Neuron (in vitro differentiated cells): Measurements from ENCODE around the gene CD9.
"Not testable (repeated sequence)": the region's sequence is repeated elsewhere in the genome, so short reads cannot be mapped to it uniquely, and the experiment has no call there.

Experiments used
- H2AFZ ChIP-seq: one replicate; pipeline ENCODE4 v1.6.1; 2013; ENCODE audit warnings: low read depth, mild to moderate bottlenecking, inconsistent platforms, low read length, moderate library complexity
- H3K27me3 ChIP-seq: one replicate; pipeline ENCODE4 v1.6.1; 2013; ENCODE audit warnings: low read length; ENCODE audit not compliant: insufficient read depth
- H3K36me3 ChIP-seq: one replicate; pipeline ENCODE4 v1.6.1; 2013; ENCODE audit warnings: low read length; ENCODE audit not compliant: insufficient read depth
- H3K4me1 ChIP-seq: one replicate; pipeline ENCODE4 v1.6.1; 2013; ENCODE audit warnings: low read length; ENCODE audit not compliant: insufficient read depth
- H3K4me3 ChIP-seq: 2 replicates; pipeline ENCODE4 v1.5.1; 2013; ENCODE audit warnings: mild to moderate bottlenecking, low read length, moderate library complexity
- H3K9me3 ChIP-seq: one replicate; pipeline ENCODE4 v1.6.1; 2013; ENCODE audit warnings: low read length

Gene CD9

DNA sequence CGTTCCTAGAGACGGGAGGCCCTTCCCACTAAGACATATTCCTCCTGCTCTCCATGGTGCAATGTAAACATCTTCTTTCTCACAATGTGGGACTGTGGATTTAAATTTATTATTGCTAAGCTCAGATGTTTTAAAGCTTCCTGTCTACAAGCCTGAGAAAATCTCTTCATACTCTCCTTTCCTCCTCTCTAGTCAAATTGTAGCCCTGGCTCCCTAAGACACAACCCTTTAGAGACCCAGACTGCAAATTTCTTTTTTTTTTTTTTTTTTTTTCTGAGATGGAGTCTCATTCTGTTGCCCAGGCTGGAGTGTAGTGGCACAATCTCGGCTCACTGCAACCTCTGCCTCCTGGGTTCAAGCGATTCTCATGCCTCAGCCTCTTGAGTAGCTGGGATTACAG lies 9.2 kb downstream of the CD9 start:
- peaks cover 10% of the 10 kb centered on the region for H3K4me1 ChIP-seq
- not testable (repeated sequence) for H3K9me3 ChIP-seq, H3K27me3 ChIP-seq, H2AFZ ChIP-seq, H3K4me3 ChIP-seq, H3K36me3 ChIP-seq

DNA sequence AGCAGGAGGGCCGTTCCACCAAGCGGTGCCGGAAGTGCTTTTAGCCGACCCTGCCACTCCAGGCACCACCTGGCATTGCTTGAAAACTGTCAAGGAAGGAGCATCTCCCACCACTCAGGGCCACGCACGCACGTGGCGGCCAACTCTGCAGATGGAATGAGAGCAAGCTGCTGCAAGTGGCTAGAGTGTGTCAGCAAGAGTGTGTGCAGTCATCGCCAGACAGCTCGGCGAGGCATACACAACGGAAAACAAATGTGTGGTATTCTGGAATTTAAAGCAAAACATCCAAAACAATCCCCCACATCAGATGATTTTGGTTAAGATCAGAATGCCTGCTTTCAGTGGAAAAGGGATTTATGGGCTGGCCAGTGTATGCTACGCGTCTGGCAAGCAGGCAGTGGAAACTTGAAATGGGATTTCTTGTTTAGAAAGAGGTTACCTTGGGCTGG lies 11.2 kb downstream of the CD9 start:
- H3K27me3 ChIP-seq: no peaks in the 10 kb centered on the region
- no peak overlapping the region for H3K4me3 ChIP-seq
- no peaks in the 10 kb centered on the region for H3K36me3 ChIP-seq
- H3K4me1 ChIP-seq: peaks cover 9% of the 10 kb centered on the region
- no peaks in the 10 kb centered on the region for H3K9me3 ChIP-seq
- H2AFZ ChIP-seq: no peak overlapping the region

DNA sequence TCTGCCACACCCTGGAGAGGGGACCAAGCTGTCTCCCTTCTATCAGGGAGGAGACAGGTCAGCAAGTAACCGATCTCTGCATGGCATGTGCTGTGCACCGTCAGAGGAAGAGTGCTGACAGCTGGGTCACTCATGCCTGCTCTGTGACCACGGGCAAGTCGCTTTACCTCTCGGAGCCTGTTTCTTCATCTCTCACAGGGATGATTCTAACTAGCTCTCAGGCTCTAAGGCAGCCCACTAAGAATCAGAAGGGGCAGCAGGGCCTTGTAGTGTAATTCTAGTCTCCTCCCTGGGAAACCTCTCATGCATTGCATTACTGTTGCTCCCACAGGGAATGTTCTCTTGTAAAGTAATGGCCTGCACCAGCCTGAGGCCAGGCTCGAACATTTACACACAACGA lies 11.9 kb downstream of the CD9 start:
- Histone ChIP-seq H3K4me1 (peaks cover 9% of the 10 kb centered on the region), H3K4me3 (no peak overlapping the region), H3K9me3 (no peaks in the 10 kb centered on the region), H3K27me3 (no peaks in the 10 kb centered on the region), H3K36me3 (no peaks in the 10 kb centered on the region), H2AFZ (no peak overlapping the region)

DNA sequence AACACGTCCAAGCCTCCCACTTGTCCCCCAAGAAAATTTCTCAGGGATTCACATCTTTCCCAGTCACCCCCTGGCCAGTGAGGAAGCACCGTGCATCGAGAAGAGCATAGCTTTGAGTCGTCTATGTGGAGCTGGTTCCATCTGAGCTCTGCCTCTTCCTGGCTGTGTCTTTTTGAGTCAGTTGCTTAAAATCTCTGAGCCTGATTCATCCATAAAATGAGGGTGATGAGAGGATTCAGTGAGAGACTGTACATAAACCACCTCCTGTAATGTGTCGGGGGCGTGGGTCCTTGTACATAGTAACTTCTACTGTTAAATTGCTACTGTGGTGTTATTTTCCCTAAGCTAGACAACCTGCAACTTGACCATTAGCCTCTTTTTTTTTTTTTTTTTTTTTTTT lies 13.8 kb downstream of the CD9 start:
- peaks cover 9% of the 10 kb centered on the region for H3K4me1 ChIP-seq
- H3K27me3 ChIP-seq: no peaks in the 10 kb centered on the region
- H3K36me3 ChIP-seq: no peaks in the 10 kb centered on the region
- H3K9me3 ChIP-seq: no peaks in the 10 kb centered on the region
- H3K4me3 ChIP-seq: no peak overlapping the region
- H2AFZ ChIP-seq: no peak overlapping the region

DNA sequence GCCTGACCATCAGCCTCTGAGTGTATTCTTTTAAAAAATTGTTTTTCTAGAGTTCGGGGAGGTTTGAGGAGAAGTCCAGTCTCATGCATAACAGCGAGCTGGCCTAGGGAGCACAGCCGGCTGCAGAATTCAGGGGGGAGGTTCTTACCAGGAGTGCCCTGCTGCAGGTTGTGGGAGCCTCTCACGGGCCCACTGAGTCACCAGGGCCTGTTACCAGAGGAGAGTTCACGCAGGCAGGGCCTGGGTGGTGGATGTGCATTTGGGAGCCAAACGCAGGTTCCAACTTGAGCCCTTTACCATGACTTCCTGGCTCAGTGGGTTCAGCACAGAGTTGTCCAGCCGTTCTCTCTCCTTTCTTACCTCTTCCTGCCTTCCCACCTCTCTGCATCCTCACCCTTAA lies 14.4 kb downstream of the CD9 start:
- Histone ChIP-seq H3K9me3 (no peaks in the 10 kb centered on the region), H3K27me3 (no peaks in the 10 kb centered on the region), H2AFZ (no peak overlapping the region), H3K4me3 (no peak overlapping the region), H3K4me1 (peaks cover 9% of the 10 kb centered on the region), H3K36me3 (no peaks in the 10 kb centered on the region)

DNA sequence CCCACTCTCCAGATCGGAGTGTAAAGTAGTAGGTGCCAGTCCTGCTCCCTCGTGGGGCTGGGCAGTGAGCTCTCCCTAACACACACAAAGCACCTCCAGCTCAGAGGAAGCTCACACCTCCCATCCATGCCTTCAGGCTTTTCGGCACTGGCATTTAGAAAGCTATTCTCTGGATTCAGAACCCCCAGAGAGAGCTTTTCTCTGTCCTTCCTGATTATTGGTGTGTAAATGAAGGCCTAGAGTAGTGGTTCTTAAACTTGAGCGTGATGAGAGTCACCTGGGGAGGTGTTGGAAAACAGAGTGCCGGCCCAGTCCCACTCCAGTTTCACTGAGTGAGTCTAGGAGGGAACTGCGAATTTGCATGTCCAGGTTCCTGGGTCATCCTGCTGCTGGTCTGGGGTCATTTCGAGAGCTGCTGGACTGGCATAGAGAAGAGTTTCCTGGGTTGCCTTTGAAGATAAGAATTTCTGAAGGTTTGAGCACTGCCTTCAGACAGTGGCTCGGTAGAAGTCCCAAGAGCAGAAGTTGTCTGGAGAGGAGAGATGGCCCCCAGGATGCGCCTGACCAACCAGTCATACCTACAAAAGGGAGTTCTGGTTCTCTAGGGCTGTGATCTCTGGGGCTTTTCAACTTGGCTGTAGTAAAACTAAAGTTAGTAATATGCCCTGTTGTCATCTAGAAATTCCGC lies 15.1 kb downstream of the CD9 start:
- peaks cover 2% of the 10 kb centered on the region for H3K9me3 ChIP-seq
- no peaks in the 10 kb centered on the region for H3K27me3 ChIP-seq
- peaks cover 9% of the 10 kb centered on the region for H3K4me1 ChIP-seq
- no peak overlapping the region for H3K4me3 ChIP-seq
- no peaks in the 10 kb centered on the region for H3K36me3 ChIP-seq
- H2AFZ ChIP-seq: no peak overlapping the region

DNA sequence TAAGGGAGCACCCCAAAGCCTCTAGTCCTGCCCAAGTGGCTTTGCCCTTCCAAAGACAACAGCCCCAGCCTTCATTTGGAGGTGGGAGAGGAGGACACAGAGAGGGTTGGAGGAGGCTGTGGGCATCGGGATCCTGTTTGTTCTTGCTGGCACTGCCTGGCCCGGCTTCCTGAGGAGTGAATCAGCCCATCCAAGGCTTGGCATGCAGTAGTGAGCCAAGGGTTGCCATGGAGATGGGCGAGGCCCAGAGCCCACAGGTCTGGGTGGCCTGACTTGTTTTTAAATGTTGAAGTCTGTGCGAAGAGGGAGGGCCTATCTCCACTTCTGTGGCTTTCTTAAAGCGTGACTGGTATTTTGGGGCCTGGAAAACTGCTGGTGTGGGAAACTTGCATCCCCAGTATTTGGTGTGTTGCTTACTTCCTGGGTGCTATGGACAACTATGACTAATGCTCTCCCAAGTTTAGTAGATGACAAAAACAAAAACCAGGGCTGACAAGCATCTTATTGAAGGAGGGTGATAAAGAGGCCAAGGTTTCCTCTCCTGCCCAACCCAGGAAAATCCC lies 15.8 kb downstream of the CD9 start:
- no peaks in the 10 kb centered on the region for H3K27me3 ChIP-seq
- H3K9me3 ChIP-seq: peaks cover 2% of the 10 kb centered on the region
- peaks cover 12% of the 10 kb centered on the region for H3K4me1 ChIP-seq
- no peak overlapping the region for H3K4me3 ChIP-seq
- no peaks in the 10 kb centered on the region for H3K36me3 ChIP-seq
- no peak overlapping the region for H2AFZ ChIP-seq

DNA sequence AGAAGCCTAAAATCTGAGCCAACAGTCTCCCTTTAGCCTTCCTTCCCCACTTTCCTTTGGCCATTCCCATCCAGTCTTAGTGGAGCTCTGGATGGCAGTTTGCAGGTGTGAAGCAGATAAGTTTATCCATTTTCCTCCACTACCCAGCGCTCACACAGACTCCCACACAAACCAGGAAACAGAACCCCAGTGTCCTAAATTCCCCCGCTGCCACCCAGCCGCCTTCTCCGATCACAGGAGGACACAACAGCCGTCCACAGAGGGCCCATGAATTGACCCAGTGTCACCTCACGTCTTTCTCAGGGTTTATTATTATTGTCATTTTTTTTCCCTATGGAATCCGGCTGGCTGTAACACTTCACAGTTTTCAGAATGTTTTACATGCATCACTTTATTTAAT lies 16.4 kb downstream of the CD9 start:
- Histone ChIP-seq H3K4me1 (peaks cover 13% of the 10 kb centered on the region), H3K36me3 (no peaks in the 10 kb centered on the region), H3K27me3 (no peaks in the 10 kb centered on the region), H3K4me3 (no peak overlapping the region), H2AFZ (no peak overlapping the region), H3K9me3 (peaks cover 2% of the 10 kb centered on the region)

DNA sequence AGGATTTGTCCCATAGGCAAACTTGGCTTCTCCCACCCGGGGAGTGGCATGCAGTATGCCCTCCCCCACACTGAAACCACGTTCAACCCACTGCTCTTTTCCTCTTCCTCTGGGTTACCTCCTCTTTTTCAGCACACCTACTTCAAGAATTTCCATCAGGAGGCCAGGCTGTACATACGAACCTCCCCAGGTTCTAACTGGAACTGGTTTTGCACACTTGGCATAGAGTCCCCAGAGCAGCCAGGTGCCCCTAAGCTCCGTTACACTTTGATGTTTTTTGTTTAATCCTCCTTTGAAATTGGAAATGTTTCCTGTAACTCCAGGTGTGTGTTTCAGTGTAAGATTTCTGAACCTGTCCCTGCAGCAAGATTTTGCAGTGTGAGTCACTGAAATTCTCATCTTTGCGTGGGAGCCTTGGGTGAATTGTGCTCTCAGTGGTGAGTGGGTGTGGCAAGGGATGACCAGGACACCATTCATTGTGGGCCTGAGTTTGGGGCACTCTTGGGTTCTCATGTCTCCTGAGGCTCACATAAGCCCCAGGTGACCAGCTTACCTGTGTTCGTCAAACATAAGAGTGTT lies 18.2 kb downstream of the CD9 start:
- H3K36me3 ChIP-seq: no peaks in the 10 kb centered on the region
- H2AFZ ChIP-seq: no peak overlapping the region
- H3K4me1 ChIP-seq: peaks cover 29% of the 10 kb centered on the region
- no peaks in the 10 kb centered on the region for H3K27me3 ChIP-seq
- no peak overlapping the region for H3K4me3 ChIP-seq
- H3K9me3 ChIP-seq: peaks cover 2% of the 10 kb centered on the region

DNA sequence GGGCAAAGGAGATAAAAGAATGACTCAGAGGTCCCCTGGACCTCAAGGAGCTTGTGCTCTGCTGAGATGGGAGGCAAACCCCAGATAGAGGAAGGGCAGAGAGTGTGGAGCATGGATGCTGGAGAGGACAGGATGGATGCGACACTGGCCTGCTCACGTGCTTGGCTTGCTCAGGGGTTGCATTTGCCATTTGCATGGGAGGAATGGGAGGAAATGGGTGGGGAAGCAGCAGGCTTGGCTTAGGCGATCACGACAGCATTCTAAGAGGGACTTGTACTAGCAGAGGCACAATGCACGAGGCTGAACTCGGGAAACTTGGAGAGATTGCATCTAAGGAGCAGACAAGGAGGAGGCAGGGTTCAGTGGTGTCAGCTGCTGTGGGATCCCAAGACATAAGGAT lies 19.8 kb downstream of the CD9 start:
- Histone ChIP-seq H3K4me1 (peaks cover 34% of the 10 kb centered on the region), H3K9me3 (peaks cover 2% of the 10 kb centered on the region), H3K36me3 (no peaks in the 10 kb centered on the region), H3K4me3 (no peak overlapping the region), H3K27me3 (no peaks in the 10 kb centered on the region), H2AFZ (no peak overlapping the region)

DNA sequence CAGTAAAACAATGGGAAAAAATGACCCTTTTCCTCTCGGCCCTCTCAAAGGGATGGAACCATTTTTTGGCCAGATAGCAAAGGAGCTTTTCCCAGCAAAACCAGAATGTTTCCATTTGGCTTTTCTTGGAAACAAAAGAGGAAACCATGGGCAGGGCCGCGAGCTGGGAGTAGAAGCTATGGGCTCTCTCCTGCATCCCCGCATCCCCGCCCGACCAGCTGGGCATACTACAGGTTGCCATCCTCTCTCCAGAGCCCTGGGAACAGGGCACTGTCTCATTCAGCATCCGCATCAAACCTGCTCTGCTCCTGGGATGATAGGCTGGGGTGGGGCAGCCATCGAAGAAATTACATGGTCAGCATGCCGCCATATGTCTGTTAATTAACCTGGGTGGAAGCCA lies 20.9 kb downstream of the CD9 start:
- Histone ChIP-seq H3K9me3 (peaks cover 2% of the 10 kb centered on the region), H2AFZ (no peak overlapping the region), H3K27me3 (no peaks in the 10 kb centered on the region), H3K36me3 (no peaks in the 10 kb centered on the region), H3K4me1 (peaks cover 29% of the 10 kb centered on the region), H3K4me3 (no peak overlapping the region)

DNA sequence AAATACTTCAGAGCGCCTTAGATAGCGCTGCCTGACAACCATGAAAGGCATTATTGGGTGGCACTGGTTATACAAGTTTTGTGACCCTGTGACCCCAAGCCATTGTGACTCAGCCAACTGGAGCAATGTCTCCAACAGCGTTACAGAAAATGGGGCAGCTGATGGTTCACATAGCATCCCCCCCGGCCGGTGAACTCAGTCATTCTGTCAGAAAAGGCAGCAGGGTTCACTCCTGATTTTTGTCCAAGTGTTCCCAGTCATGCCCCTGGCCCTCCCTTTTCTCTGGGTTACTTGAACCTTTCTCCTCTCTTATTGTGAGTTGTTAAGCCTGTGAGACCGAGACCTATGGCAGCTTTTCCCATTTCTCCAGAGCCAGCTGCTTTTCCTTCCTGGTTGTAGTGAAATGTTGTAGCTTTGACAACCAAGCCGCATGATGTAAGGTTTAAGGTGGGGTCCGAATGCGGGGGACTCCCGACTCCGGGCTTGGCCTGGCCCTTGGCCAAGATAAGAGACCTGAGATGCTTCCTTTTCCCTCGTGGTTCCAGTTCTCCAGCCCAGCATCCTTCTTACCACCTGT lies 22.0 kb downstream of the CD9 start:
- Histone ChIP-seq H3K4me1 (peaks cover 26% of the 10 kb centered on the region), H3K9me3 (peaks cover 2% of the 10 kb centered on the region), H3K27me3 (no peaks in the 10 kb centered on the region), H3K36me3 (no peaks in the 10 kb centered on the region), H3K4me3 (no peak overlapping the region), H2AFZ (no peak overlapping the region)

DNA sequence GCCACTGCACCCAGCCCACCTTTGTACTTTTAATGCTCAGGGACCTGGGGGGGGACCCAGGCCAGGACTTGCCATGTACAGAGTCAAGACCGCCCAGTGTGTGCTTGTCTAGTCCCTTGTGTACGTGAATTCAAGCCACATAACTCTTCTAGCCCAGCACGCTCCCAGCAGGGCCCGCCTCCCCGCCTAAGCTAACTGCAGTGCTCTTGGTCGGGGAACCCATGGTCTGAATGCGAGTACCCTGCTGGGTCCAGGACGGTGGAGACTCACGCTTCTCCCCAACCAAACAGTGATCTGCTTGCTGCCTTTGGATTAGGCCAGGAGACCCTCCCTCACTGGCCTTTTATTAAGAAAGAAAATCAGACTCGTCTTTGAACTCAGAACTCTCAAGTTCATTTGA lies 23.3 kb downstream of the CD9 start:
- Histone ChIP-seq H3K36me3 (no peaks in the 10 kb centered on the region), H3K4me3 (no peak overlapping the region), H3K9me3 (peaks cover 2% of the 10 kb centered on the region), H3K4me1 (peaks cover 26% of the 10 kb centered on the region), H3K27me3 (no peaks in the 10 kb centered on the region), H2AFZ (no peak overlapping the region)
